DMS53 treated with DMSO at 0.1 percent for 48 hours (cell line): ENCODE results near the gene SIX5.

ENCODE experiments used
- DNase-seq: peaks from one replicate; lab custom pipeline; 2025; ENCODE audit not compliant: unreplicated experiment; lab: John Stamatoyannopoulos, UW

SIX5 gene

GRCh38 chr19:45777395-45777961, 8.4 kb upstream of the SIX5 start:
- DNase-seq = no peak

DNA sequence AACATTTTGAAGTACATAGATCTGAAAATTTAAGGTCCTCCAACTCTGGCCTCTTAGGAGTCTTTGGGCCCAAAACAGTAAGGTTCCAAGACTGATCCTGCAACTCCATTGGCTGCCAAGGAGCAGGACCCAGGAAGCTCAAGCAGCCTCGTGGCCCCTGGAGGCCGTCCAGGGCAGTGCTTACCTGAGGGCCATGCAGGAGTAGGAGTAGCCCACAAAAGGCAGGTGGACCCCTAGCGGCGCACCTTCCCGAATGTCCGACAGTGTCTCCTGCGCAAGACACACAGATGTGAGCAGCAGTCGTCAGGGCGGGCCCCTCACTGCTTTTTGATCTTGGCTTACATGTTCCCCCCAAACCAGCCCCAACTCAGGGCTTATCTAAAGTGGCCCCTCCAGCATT, 5.7 kb upstream of the SIX5 start:
- DNase-seq = no peak

- DNase-seq = peak; percentile 38
These were observed 4.3 kb upstream of the SIX5 start for GRCh38 chr19:45773384-45773783.

DNA sequence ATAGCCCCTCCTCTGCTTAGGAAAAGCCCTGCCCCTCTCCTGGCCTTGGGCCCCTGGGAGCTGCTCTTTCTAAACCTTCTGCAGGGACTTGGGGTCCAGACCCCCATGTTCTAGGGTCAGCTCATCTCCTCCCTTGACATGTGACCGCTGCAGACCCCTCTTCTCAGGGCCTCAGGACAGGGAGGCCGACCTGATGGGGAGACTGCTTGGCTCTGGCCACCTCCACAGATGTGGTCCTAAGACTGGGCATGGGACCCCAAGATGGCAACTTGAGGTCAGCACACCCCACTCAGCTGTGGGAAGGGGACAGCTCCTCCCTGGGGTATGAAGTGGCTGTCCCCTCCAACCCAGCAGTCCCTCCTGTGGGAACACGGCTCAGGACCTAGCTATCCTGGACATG, 3.9 kb upstream of the SIX5 start:
- DNase-seq = no peak

- peak; percentile 41 for DNase-seq
These were observed 3.2 kb upstream of the SIX5 start for GRCh38 chr19:45772130-45772840.

DNA sequence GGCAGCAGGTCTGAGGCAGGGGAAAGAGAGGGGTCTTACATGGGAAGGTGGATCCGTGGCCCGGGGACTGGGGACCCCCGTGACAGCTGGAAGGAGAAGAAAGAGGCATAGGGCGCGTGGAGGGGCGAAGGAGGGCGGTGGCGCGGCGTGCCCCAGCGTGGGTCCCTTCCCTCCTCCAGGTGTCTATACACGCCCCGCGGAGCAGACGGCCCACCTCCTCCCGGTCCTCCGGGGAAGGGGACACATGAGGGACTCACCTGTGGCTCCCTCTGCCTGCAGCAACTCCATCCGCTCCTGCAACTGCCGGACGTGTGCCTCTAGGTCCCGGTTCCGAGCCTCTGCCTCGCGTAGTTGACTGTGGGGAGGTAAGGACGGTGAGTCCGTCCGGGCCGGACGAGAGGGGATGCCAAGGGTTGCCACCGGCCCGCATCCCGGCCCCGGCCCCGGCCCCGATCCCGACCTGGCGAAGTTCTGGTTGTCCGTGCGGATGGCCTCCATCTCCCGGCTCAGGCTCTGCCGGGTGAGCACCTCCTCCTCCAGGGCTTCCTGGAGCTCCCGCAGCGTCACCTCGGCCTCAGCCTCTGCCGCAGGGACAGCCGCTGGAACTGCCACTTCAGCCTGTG, 2.4 kb upstream of the SIX5 start:
- peak; percentile 58 for DNase-seq

GRCh38 chr19:45770192-45771101, 1.4 kb upstream of the SIX5 start:
- DNase-seq = peak; percentile 98

DNA sequence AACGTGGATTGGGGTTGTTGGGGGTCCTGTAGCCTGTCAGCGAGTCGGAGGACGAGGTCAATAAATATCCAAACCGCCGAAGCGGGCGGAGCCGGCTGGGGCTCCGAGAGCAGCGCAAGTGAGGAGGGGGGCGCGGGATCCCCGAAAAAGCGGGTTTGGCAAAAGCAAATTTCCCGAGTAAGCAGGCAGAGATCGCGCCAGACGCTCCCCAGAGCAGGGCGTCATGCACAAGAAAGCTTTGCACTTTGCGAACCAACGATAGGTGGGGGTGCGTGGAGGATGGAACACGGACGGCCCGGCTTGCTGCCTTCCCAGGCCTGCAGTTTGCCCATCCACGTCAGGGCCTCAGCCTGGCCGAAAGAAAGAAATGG, 754 bp upstream of the SIX5 start:
- DNase-seq = peak; percentile 53

DNA sequence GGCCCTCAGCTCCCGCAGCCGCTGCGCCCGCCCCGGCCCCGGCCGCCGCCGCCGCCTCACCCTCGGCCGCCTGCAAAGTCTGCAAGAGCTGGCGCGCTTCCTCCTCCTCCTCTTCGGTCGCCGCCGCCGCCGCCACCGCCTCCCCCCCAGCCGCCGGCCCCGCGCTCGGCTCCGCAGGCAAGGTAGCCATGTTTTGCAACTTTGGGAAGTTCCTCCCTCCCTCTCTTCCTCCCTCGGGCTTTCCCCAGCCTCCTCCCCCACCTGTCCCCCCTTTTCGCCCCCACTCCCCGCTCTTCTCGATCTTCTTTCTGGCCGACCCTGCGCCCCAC, 433 bp downstream of the SIX5 start:
- DNase-seq = no peak

GRCh38 chr19:45767881-45768654, 984 bp downstream of the SIX5 start:
- peak; percentile 29 for DNase-seq

GRCh38 chr19:45767410-45767880, 1.6 kb downstream of the SIX5 start:
- DNase-seq = no peak

DNA sequence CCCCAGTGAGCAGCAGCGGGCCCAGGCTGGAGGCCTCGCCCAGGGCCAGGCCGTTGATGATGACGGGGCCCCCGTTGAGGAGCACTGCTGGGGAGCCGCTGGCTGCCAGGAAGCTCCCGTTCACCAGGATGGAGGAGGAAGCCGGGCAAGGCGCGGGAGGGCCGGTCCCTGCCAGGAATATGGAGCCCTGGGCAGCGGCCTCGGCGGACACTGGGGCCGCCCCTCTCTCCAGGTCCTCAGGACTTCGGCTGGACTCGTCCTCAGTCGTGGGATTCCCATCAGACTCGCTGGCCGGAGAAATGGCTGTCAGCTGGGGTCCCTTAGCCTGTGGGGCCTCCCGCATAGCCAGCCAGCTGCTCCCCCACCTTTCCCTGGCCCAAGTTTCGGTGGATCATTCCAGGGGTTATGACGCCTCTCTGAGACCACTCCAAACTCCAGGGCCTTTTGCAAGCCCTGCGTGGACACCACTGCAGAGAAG, 2.1 kb downstream of the SIX5 start:
- DNase-seq = no peak

GRCh38 chr19:45766296-45766868, 2.7 kb downstream of the SIX5 start:
- no peak for DNase-seq

- no peak for DNase-seq
These were observed 3.3 kb downstream of the SIX5 start for GRCh38 chr19:45765702-45766295.

- no peak for DNase-seq
These were observed 3.9 kb downstream of the SIX5 start for GRCh38 chr19:45764945-45765701.

GRCh38 chr19:45764475-45764874, 4.6 kb downstream of the SIX5 start:
- no peak for DNase-seq

DNA sequence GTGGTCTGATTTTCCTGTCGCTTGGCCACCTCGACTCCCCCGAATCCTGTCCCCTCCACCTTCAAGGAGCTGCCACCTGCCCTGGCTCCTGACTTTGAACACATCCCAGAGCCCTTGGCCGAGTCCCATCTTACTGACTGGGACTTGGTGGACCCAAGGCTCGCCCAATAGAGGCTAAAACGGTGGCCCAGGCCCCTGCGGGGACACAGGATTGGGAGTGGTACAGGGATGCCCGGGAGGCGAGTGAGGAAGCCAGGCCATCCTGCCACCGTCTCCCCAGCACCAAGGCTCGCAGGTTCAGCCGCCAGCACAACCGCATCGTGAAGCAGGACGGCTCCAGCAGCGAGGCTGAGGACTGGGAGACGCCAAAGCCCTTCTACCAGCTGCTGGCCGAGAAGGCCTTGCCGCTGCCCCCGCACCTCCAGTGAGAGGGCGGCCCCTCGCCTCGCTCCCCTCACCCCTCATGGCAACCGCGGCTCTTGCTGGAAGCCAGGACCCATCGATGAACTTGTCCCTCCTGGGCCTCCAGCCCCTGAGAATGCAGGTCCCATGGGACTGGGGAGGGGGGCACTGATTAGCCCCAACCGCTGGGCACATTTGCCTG, 5.3 kb downstream of the SIX5 start:
- no peak for DNase-seq

DNA sequence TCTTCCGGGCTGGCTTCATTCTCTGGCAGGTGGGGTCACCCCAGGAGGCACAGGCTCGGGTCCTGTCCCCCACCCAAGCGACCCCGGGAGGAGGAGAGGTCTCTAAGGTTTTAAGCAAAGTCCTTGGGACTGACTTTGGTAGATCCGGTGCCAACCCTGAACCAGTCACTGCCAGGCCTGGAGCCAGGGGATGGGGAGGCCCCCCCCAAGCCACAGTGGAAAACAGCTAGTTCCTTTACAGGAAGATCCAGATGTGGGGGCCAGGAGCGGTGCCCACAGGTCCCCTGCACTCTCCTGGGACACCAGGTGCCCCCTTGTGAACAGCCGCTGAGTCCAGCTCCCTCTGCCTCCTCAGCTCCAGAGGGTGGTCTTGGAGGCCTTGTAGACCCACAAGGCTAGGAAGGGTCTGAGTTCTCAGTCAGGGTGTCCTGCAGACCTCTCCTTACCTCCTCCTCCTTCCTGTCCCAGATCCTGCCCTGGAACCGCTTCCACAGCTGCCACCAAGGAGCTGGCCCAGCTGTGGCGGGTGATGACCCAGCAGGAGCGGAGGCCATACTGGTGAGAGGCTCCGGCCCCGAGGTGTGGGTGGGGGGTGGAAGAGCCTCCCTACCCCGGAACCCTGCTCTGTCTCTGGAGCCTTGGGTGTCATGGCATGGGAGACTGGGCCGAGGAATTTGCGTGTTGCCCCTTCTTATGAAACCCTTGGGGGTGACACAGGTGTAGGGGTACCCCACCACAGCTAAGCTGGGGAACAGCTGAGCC, 6.0 kb downstream of the SIX5 start:
- no peak for DNase-seq
